DMS79 (cell line): Measurements from ENCODE around the gene CAMK1.

Experiments used
- DNase-seq: peaks from one replicate; lab custom pipeline; 2025; lab: John Stamatoyannopoulos, UW

CAMK1 gene

GRCh38 chr3:9736831-9737230, 32.9 kb downstream of the CAMK1 start:
- DNase-seq = no peak

- no peak for DNase-seq
These were observed 37.0 kb downstream of the CAMK1 start for GRCh38 chr3:9732740-9733115.

GRCh38 chr3:9732080-9732739, 37.5 kb downstream of the CAMK1 start:
- DNase-seq = no peak

GRCh38 chr3:9731206-9732079, 38.3 kb downstream of the CAMK1 start, which contains the start of gene BRPF1:
Gene BRPF1 (plus strand): TSS chr3:9731735. CDS start chr3:9734141, 2,406 bp downstream.
- DNase-seq = peak; percentile 87

GRCh38 chr3:9730657-9731205, 39.0 kb downstream of the CAMK1 start:
- DNase-seq = no peak

GRCh38 chr3:9729419-9729818, 40.3 kb downstream of the CAMK1 start:
- DNase-seq = no peak

- DNase-seq = no peak
These were observed 42.0 kb downstream of the CAMK1 start for GRCh38 chr3:9727743-9728142.

- DNase-seq = no peak
These were observed 42.6 kb downstream of the CAMK1 start for GRCh38 chr3:9727041-9727595.

GRCh38 chr3:9725775-9726515, 43.8 kb downstream of the CAMK1 start:
- no peak for DNase-seq

GRCh38 chr3:9721700-9722060, 48.1 kb downstream of the CAMK1 start:
- DNase-seq = no peak

GRCh38 chr3:9721015-9721699, 48.6 kb downstream of the CAMK1 start:
- DNase-seq = no peak

- DNase-seq = no peak
These were observed 51.6 kb downstream of the CAMK1 start for GRCh38 chr3:9718118-9718517.

GRCh38 chr3:9717563-9717962, 52.2 kb downstream of the CAMK1 start:
- no peak for DNase-seq

- DNase-seq = no peak
These were observed 52.8 kb downstream of the CAMK1 start for GRCh38 chr3:9716801-9717555.

- no peak for DNase-seq
These were observed 53.8 kb downstream of the CAMK1 start for GRCh38 chr3:9715764-9716437.

- no peak for DNase-seq
These were observed 54.6 kb downstream of the CAMK1 start for GRCh38 chr3:9715136-9715535.

- no peak for DNase-seq
These were observed 56.6 kb downstream of the CAMK1 start for GRCh38 chr3:9713142-9713541.

- no peak for DNase-seq
These were observed 57.3 kb downstream of the CAMK1 start for GRCh38 chr3:9712415-9712814.

GRCh38 chr3:9710174-9710739, 59.5 kb downstream of the CAMK1 start:
- DNase-seq = no peak
